ENCODE results near the gene DMRTA2. TPM values are rescaled to one million over a fixed set of nuclear protein-coding genes. Genes with fewer than 3 reads are reported as not detected.

DMRTA2 gene
- total and polyA plus RNA-seq, 2 of the 8 experiments (the other 6 are each of a cell fraction or from before 2014, with no cell fraction given), result not detected

GRCh38 chr1:50436489-50436888 lies 13.2 kb upstream of the DMRTA2 start (continued):
- TF ChIP-seq KDM5A (IDR thresholded peaks at IDR 0.05; ENCODE audit: low read length), result no peak

Measured in H1 (cell line).